DMS53 treated with DMSO at 0.1 percent for 48 hours (cell line): Measurements from ENCODE around the gene PDE4D.
"Not testable (repeated sequence)": the region's sequence is repeated elsewhere in the genome, so short reads cannot be mapped to it uniquely, and the experiment has no call there.

Source experiments
- DNase-seq: peaks from one replicate; lab custom pipeline; 2025; ENCODE audit not compliant: unreplicated experiment; lab: John Stamatoyannopoulos, UW

The PDE4D gene

DNA sequence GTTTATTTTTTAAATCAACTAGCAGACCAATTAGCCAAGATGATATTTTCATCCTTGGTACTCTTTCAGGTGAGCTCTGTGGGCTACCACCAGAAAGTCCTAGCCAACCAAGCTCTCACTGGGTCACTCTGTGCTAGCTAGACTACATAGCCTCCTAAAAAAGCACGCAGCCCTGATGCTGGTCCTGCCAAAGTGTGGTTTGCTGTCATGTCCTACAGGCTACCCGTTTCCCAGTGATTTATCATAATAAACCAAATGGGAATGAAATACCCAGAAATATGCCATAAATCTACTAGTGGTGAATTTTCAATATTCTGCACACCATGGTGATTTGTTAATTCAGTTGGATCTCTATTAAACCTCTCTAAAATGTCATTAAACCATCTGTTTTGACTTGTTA, 829.2 kb downstream of the PDE4D start:
- DNase-seq, result no peak

GRCh38 chr5:59062986-59063683, 830.4 kb downstream of the PDE4D start:
- no peak for DNase-seq

- DNase-seq, result peak; percentile 64
Measured at GRCh38 chr5:59061377-59061776, 832.1 kb downstream of the PDE4D start.

GRCh38 chr5:59058969-59059687, 834.4 kb downstream of the PDE4D start:
- no peak for DNase-seq

DNA sequence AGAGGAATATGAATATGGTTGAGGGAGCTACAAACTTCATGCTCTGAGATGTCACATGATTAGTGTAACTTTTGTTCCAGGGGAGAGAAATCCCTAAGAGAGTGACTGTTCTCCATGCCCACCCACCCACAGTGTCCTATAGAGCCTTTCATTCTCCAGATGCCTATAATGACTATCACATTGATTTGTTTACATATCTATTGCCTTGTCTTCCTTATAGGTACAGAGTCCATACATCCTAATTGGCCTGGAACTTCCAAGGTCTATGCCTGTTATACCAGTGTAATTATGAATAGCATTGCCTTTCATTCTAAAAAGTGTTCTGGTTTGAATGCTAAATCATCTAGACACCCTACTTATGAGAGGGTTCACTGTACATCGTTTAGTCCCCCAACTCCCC, 835.3 kb downstream of the PDE4D start:
- no peak for DNase-seq

GRCh38 chr5:59056599-59056998, 836.9 kb downstream of the PDE4D start:
- DNase-seq, result not testable (repeated sequence)

DNA sequence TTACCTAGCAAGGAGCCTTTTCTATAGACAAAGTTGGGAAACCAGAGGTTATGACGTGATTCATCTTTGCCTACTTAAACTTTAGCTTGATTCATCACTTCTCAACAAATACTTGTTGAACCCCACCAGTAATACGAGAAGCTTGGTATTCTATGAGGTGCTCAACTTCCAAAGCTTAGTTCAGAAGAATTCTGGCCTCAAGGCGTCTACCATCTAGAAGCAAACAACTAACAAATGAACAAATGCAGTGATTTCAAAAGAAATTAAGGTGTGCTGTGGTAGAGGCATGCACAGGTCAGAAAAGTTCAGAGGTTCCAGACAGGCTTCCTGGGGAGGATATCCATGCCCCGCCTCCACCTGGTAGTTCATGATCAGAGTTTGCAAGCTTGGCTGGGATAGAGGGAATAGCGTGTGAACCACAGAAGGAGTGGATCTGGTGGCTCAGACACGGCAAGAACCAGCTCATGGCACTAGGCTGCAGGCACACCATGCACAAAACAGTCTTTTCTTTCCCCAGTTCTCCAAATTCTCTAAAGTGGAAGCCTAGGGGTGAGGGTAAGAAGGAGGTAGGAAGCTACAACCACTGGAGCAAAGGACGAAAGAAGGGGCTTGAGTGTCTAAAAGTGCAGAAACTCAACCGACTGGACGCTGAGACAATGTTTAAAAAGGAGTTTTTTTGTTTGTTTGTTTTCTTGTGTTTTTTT, 837.6 kb downstream of the PDE4D start:
- no peak for DNase-seq

GRCh38 chr5:59054963-59055528, 838.5 kb downstream of the PDE4D start:
- no peak for DNase-seq

DNA sequence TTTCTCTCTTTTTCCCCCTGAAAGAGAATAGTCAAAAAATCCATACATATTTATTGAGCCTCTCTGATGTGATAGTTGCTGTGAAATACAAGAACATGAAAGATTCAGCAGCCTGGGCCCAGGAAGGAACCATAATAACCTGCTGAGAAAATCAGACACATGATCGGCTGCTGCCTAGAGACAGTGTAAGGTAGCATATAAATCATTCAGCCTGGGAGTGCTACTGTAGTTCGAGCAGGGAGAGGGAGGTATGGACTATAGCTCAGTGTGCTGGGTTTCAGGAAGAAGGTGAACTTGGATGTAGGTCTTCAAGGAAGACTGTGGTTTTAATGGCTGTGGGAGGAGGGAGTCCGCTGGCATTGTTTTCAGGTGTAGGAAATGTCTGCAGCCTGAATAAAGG, 841.6 kb downstream of the PDE4D start:
- no peak for DNase-seq

DNA sequence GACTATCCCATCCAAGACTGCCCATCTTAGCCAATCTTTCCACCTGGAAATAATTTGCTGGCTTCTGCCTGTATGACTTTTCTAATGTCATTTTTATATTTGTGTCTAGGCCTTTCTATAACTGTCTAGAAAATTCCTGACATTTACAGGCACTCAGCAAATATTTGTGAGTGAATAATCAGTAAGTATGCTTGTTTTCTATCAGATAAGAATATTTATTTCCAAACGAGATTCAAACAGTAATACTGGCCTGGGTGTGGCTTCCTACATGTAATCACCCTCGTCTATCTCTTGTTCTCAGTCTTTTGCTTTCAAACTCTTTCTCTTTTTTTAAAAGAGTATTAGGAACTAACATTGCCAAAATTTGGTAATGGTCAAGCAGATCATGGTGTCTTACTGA, 844.4 kb downstream of the PDE4D start:
- no peak for DNase-seq

DNA sequence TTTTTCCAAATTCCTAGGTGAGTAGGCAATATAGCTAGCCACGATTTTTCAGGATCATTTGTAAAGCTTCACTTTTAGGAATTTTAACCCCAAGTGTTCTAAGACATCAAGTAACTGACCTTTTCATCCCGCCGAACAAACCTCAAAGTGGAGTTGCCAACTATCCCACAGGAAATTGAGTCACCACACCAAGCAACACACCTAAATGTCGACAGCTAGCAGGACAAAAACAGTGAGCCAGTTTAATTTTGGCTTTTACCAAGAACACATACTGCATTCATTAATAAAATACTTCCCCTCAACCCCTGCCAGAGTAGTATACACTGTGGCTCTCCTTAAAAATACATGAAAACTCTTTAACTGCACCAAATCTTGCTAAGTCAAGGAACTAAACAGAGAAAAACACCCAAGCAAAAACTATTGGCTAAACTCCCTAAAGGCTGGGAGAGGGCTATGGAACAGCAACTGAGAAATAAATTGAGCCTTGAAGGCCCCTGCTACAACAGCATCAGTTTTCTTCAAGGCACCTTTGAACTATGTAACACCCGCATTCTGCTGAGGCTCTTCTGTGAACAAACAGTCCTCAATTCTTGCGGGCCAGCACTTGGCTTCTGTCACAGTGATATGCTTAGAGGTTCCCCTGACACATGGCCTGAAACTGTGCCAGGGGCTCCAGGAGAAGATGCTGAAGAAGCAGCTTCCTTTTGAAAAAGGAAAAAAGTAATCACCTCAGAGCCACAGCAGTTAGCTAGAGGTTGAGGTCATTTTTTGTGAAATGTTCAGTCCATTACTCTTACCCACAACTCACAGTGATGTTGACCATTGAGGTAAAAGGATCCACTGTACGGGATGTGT, 851.1 kb downstream of the PDE4D start:
- DNase-seq, result no peak

DNA sequence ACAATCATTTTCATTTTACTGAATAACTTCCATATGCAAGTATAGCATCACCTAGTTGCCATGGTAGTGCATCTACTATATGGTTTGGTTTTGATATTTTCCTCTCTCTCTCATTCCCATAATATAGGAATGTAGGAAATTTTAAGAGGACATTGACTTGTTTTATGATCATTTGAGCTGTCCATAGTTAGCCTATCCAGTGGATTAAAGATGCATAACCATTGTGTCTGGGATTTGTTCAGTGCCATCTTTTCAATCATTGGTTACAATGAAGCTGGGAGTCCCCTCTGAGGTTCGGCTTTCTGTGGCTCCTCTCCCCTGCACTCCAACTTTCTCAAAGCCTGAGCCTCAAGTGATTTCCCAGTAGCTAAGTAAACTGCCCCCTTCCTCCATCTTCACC, 852.2 kb downstream of the PDE4D start:
- DNase-seq, result no peak

GRCh38 chr5:59040804-59041201, 852.7 kb downstream of the PDE4D start:
- peak; percentile 5 for DNase-seq

GRCh38 chr5:59040024-59040803, 853.3 kb downstream of the PDE4D start:
- DNase-seq, result no peak

DNA sequence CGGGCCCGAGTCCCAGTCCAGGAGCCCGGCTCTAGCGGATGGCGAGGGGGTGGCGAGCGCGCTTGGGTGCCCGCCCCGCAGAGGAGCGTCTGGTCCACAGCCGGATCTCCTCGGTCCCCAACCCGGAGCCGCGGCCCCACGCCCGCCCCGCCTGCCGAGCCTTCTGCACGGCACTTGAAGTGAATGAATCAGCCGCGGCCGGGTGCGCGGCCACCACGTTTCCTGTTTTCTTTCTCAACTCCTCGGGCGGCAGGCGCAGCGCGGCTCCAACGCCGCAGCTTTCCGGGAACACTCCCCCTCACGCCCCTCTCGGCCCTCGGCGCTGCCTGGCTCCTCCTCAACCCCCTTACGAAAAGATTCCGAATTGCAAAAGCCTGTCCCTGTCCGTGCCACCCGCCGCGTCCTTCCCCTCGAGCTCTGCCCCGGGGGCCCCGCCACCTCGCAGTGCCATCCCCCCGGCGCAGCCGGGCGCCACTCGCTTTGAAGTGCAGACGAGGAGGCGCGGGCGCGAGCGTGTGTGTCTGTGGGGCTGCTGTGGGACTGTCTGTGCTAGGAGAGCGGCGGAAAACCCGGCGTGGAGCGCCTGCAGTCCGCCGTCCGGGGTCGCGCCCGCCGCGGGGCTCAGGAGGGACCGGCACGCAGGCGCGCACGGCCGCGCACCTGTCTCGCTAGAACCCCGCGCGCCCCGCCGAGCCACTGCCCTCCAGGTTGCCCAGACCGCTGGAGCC, 854.1 kb downstream of the PDE4D start:
- DNase-seq, result peak; percentile 35

DNA sequence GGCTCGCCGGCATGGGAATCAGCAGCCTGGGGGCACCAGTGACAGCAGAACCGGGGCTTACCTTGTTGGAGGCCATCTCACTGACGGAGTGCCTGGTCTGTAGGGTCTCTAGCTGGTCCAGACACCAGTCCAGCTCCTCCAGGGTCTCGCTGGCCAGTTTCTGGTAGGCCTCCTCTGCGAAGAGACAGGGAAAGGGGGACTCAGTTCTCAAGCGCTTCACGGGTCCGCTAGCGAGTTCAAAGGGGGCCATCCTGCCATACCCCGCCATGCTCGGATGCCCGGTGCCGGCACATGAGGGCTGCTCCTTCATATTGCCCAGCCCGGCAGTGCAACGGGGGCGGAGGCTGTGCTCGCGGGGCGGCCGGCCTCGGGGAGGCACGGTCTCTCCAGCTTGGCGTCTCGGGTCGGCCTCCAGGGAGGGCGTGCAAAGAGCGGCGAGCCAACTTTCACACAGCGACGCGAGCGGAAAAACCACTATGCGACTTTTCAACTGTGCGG, 854.7 kb downstream of the PDE4D start:
- no peak for DNase-seq

- peak; percentile 7 for DNase-seq
Measured at GRCh38 chr5:59037941-59038797, 855.4 kb downstream of the PDE4D start.

- DNase-seq, result no peak
Measured at GRCh38 chr5:59037453-59037852, 856.1 kb downstream of the PDE4D start.
